ENCODE measurements around the gene SLC22A4.
A peak's percentile ranks its signal among the peaks of the same experiment; 100 is the strongest.

The SLC22A4 gene

GRCh38 chr5:132380741-132381140, 86.5 kb downstream of the SLC22A4 start:
- no peak for DNase-seq

- DNase-seq = no peak
Observed at GRCh38 chr5:132381614-132382013, 87.4 kb downstream of the SLC22A4 start.

GRCh38 chr5:132383261-132383660, 89.1 kb downstream of the SLC22A4 start:
- DNase-seq = no peak

- no peak for DNase-seq
Observed at GRCh38 chr5:132383984-132384383, 89.8 kb downstream of the SLC22A4 start.

DNA sequence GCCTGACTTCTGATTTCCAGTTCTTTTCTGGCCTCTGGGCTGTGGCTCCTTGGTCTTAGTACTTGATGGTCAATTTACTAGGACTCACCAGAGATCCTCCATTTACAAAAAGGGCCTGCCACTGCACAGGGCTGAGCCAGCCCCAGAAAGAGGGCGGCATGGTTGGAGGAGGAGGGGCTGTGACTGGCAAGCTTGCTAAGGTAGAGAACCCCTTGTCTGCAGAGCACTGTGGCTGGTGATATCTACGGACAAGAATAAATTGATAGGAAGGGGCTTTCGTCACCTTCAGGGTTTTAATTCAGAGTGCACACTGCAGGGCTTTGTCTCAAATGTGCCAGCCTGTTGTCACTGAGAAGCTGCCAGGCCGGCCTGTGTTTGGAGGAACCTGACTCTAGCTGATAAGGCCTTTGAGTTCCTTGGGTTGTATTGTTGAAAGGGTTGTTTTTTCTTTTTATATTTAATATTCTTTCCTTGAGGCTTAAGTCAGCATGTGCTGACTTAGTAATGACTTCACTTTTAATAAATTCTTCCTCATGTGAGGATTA, 90.4 kb downstream of the SLC22A4 start:
- DNase-seq = no peak

GRCh38 chr5:132385326-132386105, 91.3 kb downstream of the SLC22A4 start:
- DNase-seq = no peak

- DNase-seq = peak; percentile 9
Observed at GRCh38 chr5:132386644-132387286, 92.6 kb downstream of the SLC22A4 start.

DNA sequence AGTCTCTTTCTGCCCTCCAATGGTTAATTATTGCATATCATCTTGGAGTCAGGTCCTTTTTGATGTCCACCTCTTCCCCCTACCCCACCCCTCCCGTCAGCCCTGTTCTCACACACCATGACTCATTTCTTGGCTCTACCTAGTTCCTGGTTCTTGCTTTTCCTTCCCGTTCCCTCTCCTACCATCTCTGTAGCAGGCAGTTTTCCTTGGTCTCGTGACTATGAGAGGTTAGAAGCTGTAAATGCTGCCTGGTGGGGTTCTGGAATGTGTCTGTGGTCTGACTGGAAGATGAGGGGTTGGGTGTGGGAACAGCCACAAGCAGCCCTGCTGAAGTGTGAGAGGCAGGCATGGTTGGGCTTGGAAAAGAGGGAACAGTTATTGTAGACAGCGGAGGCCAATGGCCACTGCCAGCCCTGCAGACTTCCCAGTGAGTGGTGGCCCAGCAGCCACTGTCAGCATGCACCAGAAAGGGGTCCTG, 93.5 kb downstream of the SLC22A4 start:
- DNase-seq = no peak

- DNase-seq = no peak
Observed at GRCh38 chr5:132388244-132389050, 94.3 kb downstream of the SLC22A4 start.

GRCh38 chr5:132389051-132389331, 94.8 kb downstream of the SLC22A4 start:
- DNase-seq = no peak

GRCh38 chr5:132389585-132390286, 95.5 kb downstream of the SLC22A4 start:
- no peak for DNase-seq

DNA sequence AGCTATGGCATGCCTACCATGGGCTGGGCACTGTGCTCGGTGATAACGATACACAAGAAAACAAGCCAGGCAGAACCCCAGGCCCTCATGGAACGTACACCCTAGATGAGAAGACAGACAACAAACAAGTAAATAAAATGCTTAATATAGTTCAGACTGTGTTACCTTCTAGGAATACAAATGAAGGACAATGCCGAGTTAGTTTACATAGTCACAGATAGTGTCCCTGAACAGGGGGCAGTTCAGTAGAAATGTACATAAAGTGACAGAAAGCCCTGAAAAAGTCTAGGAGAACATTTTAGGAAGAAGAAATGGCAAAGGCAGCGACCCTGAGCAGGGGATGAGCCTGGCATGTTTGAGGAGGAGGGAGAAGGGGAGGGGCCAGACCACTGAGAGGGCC, 97.1 kb downstream of the SLC22A4 start:
- DNase-seq = no peak

- DNase-seq = no peak
Observed at GRCh38 chr5:132391870-132392269, 97.7 kb downstream of the SLC22A4 start.

DNA sequence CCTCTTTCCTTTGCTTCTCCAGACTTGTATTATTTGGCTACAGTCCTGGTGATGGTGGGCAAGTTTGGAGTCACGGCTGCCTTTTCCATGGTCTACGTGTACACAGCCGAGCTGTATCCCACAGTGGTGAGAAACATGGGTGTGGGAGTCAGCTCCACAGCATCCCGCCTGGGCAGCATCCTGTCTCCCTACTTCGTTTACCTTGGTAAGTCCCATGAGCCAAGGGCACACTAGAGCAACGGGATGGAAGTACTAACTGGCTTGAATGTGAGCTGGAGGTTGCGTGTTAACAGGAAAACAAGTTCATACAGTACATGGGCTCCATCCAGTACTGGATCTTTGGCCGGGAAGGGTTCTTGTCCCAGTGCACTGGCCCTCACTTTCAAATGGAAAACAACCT, 98.2 kb downstream of the SLC22A4 start:
- no peak for DNase-seq

- no peak for DNase-seq
Observed at GRCh38 chr5:132392978-132393825, 99.0 kb downstream of the SLC22A4 start.

Data from NCI-H2227 treated with DMSO at 0.1 percent for 48 hours (cell line).